ENCODE results near the gene RGL1.

RGL1 gene

DNA sequence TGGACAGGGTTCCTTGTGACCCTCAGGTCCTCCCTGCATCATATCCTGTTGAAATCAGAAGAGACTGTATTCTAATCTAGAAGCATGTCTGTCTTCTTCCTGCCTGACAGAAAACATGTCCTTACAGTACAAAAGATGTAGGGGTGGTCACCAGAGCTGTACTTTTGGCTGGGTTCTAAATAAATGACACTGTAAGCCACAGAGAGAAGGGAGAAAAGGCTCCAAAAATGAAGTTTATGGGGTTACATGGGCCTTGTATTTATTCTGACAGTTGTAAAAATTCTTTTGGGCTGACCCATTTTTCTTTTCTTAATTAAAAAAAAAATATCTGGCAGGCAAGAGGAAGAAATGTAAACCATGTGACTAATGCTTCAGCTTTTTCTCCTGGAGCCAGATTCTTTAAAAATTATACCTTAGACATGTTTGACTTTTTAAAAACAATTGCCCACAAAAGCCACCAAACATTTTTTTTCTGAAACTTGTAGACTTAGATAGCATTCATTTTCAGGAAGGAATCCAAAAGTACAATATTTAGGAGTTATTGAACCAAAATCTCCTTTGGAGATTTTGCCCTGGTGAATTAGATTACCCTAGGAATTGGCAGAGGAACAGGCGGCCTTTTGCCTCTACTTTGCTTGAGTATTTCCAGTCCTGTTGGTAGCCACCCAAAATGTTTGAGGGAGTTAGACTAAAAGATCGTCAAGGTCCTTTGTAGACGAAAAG, 17.1 kb downstream of the RGL1 start:
- DNase-seq (ENCODE audit: low spot score): no peak

DNA sequence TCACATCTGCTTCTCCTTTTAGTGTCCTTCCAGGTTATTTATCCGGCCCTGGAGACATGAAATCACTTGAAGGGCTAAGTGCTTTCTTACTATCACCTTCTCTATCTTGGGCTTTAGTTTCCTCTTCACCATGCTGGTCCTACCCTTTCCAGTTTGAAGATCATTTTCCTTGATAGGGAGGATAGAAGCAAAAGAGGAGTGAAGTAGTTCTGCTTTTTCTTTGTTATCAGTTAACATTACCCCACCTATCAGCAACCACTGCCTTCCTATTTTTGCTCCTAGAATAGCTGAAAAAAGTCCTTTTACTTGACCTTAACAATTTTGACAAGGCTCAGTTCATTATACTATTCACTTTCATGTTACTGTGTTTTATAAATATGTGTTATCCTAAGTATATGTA, 19.4 kb downstream of the RGL1 start:
- no peak for DNase-seq (ENCODE audit: low spot score)

DNA sequence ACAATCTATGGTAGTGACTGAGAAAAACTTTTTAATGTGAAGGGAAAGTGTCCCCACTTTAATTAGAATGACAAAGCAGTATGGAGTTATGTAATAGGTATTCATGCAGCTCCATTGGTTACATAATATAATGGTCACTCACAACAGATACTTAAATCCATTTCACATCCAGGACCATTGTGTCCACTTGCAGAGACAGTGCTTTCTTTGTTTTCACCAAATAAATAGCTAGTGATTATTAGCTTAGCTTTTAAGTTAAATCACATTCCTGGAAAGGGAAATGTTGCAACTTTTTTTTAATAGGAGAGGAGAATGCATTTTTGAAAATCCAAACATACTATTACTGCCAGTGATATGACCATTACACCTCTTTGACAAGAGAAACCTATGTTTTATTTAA, 22.9 kb downstream of the RGL1 start:
- DNase-seq (ENCODE audit: low spot score): no peak

DNA sequence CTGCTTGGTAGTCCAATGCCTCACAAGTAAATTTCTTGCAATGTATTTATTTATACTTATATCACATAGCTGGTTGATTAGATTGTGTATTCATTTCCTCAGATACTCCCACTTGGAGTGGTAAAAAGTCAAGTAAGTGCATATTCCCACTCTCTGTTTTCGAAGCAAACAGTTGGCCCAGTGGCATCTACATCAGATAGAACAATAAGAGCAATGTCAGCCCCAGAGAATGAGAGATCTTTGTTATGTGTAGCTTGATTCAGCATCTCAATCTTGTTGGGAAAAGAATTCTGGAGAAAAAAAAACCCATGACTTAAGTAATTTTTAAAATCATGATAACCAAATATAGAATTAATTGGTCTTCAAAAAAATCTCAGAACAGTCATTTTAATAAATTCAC, 25.5 kb downstream of the RGL1 start:
- DNase-seq (ENCODE audit: low spot score): no peak

DNA sequence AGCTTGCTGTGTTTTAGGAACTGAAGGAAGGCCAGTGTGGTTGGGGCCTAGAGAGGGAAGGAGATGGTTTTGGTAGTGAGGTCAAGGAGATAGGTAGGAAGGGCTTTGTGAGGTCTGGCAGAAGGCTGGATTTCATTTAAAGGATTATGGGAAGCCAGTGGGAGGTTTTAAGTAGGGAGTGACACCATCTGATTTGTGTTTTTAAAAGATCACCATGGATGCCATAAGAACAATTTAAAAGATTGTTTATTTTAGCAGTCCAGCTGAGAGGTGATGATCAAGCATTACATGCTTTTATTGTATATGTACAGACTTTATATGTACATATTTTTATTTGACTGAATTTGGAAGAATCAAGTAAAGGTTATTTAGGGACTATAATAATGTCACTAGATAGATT, 26.4 kb downstream of the RGL1 start:
- no peak for DNase-seq (ENCODE audit: low spot score)

DNA sequence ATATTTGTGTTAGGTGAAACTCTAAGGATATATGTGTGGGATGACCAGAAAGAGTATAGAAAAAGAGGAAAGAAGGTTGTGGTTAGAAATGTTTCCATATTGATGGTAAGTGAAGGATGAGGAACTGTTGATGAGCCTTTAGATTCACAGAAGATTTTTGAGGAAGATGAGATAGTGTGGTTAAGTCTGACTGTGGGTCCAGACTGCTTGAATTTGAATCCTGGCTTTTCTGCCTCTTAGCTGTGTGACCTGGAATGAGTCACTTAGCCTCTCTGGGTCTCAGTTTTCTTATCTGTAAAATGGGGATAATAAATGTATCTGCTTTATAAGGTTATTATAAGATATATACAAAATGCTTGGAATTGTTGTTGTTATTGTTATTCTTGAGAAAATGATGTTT, 27.5 kb downstream of the RGL1 start:
- DNase-seq (ENCODE audit: low spot score): no peak

DNA sequence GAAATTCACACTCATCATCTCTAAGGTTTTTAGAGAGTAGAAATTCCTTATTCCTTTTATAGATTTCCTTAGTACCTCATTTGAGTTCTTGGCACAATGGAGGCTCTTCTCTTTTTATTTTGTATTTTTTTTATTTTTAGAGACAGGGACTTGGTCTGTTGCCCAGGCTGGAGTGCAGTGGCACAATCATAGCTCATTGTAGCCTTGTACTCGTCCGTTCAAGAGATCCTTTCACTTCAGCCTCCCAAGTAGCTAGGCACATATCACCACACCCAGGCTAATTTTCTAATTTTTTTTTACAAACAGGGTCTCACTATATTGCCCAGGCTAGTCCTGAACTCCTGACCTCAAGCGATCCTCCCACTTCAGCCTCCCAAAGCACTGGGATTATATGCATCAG, 29.6 kb downstream of the RGL1 start:
- DNase-seq (ENCODE audit: low spot score): no peak

DNA sequence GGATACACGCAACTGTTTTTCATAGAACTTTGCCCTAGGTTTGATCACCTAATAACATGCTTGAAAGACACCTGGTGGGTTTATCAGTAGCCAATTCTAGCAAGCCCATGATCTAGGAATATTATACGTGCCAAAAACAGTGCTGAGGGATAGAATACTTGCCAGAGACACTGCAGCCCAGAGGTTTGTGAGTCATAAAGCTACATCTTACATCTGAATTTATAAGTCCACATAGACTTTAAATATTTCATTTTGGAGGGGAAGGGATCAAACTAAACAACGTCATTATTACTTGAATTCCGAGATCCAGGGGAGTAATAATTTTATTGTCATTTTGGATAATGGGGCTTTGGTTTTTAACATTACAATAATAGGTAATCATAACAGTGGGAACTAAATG, 31.7 kb downstream of the RGL1 start:
- DNase-seq (ENCODE audit: low spot score): no peak

DNA sequence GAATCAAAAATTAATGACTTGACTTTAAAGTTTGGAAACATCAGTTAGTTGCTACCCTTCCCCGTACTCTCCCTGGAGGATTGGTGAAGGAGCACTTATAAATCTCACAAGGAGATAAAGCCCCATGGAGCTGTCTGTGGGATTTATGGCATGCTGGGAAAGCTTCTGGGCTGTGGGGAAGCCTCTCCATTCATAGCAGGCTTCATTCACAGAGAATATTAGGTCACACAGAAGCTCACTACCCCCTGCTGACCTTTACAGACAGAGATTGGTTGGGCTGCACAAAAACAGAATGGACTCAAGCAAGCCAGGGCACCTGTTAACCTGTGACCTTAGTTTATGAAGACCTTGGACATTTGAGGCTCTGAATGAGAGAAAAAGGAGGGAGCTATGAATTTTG, 32.1 kb downstream of the RGL1 start:
- no peak for DNase-seq (ENCODE audit: low spot score)

DNA sequence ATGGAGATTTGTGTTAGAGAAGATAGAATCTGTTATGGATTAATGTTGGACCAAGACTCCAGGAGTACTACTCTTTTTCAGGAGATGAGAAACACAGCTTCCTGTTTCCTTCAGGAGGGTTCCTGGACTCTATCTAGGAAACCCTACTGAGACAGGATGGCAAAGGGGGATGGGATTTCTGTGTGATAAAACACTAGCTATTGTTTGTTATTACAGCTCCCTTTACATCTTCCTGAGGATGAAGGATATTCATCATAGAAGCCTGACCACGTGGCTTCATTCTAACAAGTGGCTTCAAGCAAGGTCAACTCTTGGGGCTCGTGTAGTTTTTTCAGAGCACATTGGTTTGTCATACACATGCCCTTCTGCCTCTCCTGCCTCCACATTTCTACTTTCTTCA, 33.3 kb downstream of the RGL1 start:
- no peak for DNase-seq (ENCODE audit: low spot score)

DNA sequence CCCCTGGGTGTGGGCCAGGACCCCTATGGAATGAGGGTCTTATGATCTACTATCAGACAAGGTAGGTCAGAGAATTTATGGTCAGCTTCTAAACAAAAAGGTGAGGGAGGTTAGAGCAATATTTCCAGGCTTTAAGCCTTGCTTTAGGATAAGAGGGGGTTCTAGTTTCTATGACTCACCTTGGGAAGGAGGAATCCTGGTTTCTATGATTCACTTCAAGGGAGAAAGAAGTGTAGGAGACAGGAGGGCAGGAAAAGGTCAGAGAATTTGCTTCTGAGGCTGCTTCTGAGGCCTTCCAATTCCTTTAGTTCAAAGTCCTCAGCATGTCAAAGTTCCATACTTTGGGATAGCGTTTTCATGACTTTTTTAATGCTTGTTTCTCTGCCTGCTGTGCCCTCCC, 35.2 kb downstream of the RGL1 start:
- no peak for DNase-seq (ENCODE audit: low spot score)

DNA sequence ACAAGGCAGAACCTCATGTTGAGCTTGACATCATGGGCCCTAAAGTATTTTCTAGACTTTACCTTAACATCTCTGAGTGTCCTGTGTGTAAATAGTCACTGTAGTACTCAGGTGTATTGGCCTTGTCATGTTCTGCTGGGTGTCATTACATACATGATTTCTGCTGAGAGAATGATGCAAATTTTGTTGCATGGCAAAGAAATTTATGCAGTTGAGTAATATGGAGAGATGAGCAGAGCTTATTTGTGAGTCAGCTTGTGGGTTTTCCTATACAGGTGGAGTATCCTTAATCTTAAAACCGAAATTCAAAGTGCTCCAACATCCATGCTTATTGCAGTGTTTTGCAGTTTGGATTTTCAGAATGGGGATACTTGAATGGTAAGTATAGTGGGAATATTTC, 36.6 kb downstream of the RGL1 start:
- no peak for DNase-seq (ENCODE audit: low spot score)

DNA sequence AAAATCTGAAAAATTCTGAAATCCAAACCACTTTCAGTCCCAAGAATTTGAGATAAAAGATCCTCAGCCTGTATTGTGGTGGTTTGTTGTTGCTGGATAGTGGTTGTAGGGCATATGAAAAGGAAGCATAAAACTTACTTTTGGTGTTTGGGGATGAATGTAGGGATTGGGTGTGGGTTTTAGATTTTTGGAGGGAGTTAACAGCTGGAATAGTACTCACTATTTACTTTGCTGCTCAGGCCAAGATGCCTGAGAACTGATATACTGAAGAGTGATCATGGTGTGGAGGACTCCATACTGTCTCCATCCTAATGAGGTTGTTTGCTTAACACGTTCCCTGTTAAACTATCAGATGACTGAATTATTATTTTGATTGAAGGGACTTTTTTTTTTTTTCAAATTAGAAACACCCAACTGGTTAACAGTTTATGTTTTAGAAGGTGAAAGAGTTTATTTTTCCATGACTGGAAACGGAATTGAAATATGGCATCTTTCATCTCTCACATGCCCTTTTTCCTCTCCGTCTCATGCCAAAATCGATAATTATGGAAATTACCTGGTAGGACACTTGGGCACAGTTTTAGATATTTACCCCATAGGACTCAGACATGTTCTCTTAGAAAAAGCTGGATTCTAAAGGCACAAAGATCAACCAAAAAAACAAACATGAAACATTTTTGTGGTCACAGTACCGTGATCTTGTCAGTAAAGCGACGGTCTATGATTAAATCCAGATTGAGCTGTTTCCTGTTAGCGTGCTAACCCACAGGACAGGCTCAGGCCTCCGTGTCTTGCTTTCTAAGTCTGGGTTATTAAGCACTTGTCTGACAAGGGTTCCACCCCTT, 37.3 kb downstream of the RGL1 start:
- peak; percentile 7 for DNase-seq (ENCODE audit: low spot score)

DNA sequence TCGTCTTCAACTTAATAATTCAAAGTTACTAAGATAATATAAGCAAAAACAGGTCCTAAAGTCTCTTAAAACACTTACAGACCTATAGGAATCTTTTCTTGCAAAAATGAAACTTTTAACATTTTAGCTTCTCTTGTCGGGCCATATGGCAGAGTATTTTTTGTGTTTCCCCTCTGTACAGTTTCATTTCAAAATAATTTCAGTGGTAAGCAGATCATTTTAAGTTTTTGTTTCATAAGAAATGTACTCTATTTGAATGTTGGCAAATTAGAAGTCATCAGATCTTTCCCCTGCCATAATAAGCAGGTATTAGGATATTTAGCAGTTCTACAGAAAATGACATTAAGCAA, 37.9 kb downstream of the RGL1 start:
- no peak for DNase-seq (ENCODE audit: low spot score)

DNA sequence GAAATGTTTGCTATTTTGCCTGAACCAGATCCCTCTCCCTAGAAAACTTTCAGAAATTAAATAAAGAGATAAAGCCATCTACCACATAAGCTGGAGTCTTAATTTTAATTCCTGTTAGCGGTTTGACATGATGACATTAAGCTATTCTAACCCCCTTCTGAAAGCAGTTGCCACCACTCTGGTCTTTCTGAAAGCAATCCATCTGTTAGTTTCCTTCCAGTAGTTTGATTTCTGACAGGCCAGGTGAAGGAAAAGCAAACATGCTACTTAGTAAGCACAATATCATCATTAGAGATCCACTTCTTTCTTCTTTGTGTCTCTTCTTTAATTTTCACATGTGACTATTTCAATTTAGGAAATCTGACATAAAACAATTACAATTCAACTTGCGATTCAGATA, 39.9 kb downstream of the RGL1 start:
- no peak for DNase-seq (ENCODE audit: low spot score)

DNA sequence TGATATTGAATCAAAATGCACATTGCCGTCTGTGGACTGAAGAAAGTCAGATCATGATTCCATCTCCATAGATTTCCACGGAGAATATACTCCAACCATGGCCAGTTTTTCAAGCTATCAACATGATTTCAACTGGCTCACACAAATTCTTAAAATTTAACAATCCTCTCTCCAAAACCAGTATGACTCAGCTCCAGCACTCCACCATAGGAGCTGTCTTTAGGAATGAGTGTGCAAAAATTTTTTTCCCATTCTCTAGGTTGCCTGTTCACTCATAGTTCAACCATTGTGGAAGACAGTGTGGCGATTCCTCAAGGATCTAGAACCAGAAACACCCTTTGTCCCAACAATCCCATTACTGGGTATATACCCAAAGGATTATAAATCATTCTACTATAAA, 40.8 kb downstream of the RGL1 start:
- DNase-seq (ENCODE audit: low spot score): no peak

DNA sequence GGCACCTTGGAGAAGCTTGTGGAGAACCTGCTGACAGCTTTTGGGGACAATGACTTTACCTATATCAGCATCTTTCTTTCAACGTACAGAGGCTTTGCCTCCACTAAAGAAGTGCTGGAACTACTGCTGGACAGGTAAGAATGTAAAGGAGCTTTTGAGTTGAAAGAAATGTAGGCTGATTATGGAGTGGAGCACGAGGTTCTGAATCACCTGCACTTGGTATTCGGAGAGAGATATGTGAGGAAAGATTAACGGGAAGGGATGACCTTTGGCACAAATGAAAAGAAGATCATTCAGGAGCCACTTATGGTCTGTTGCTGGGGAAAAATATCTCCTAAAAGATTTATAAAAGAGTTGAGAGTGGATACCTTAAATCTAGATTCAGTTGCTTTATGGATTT, 42.7 kb downstream of the RGL1 start:
- no peak for DNase-seq (ENCODE audit: low spot score)

DNA sequence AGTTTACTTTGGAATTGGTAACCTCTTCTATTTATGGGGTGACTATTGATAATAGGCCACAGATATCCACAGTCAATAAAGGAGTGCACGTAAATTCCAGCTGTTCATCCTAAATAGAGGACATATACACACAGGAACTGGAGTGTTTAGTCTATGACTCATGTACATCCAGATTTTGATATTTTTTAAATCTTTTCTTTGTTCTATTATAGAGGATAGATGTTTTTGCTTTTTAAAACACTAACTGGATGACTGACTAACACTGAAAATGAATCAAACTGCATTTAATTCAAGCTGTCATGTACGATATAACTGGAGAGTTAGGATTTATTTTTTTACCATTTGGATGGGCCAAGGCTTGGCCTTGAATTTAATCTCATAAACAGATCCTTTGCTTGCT, 45.9 kb downstream of the RGL1 start:
- DNase-seq (ENCODE audit: low spot score): no peak

DNA sequence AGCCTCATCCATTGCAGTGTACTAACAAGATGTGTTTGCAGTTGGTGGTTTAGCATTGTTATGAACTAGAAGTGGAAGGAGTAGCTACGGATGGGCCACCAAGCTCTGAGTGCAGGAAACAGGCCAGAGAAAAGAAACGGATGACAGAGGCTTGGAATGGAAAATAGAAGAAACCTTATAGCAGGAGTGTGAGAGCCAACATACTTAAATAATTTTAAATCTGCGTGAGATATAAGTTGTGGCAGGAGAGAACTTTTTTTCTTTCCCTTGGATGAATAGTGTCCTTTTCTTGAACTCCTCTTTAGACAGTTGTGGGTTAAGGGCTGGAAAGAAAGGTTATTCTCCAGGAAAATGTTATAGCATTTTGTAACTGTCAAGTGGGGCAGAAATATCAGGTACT, 54.2 kb downstream of the RGL1 start:
- no peak for DNase-seq (ENCODE audit: low spot score)

DNA sequence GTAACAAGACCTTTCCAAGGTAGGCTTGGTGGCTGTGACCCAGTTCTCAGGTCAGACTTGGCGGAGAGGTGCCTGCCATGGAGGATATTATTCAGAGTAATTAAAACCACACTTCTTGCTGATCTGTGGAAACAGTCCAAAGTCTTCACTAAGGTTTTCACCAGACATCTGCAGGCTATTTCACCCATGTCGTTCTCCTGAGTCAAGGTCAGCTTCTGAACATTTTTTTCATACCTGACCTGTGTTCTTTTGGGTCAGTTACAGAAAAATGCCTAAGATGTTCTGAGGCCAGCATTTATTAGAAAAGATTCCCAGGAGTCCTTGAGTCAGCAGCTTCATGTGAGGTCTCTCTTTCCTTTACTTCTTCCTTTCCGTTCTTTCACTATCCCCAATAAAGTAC, 54.9 kb downstream of the RGL1 start:
- DNase-seq (ENCODE audit: low spot score): no peak

DNA sequence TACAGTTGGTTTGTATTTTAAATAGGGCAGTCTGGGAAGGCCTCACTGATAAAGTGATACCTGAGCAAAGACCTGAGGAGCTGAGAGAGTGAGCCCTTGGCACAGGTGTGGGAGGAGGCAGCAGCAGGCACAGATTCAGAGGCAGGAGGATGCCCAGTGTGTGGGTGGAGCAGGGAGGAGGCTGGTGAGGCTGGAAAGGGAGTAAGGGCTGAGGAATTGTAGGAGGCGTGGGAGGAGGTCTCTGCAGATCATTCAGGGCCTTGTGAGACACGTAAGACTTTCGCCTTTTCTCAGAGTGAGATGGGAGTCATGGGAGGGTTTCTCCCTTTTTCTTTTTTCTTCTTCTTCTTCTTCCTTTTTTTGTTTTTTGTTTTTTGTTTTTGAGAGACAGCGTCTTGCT, 58.0 kb downstream of the RGL1 start:
- DNase-seq (ENCODE audit: low spot score): no peak

DNA sequence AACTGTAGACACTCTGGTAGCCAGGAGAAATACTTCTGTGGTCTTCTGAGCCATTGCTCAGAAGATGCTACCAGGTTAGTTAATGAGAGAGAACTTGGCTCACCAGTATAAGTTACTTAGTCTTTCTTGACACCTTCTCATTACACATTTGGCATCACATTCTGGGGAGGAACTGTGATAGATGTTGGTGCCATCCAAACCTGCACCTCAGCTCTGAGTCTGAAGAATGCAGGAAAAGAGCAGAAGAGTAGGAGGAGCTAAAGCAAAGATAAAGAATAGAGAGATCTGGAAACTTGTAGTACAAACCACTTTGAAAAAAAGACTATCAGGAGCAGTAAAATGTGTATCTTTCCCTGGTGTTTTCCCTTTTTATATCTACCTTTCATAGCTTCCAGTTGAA, 58.9 kb downstream of the RGL1 start:
- DNase-seq (ENCODE audit: low spot score): no peak

DNA sequence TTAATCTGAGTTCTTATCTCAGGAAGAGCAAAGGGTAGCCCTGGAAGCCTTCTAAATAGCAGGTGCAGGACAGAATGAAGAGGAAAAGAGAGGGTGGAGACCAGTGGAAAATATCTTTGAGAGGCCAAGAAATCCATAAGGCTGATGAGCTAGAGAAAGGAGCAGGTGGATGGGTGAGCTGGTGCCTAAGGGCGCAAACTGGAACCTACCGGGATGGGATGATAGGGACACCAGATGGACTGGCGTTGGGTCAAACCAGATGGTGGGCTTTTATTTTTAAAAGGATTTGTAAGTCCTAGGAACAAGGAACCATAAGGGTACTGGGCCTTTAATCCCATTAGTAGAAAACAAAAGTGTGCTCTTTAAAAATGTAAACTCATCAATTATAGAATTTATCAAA, 59.7 kb downstream of the RGL1 start:
- DNase-seq (ENCODE audit: low spot score): no peak

DNA sequence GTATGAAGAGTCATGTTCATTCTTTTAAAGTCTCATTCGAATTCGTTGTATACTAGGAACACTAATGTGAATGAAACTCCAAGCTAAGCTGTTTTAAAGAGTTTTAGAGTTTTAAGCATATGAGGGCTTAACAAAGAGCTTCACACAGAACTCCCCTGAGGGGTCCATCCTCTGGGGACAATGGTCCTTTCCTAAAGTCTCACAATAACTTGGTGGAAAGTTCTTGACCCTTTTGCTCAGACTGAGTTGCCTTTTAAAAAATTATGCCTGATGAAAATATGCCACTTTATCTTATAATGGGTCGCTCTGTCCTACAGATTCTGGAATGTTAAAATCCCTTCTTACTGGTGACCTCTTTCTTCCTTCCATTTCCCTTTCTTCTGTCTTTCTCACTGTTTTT, 64.3 kb downstream of the RGL1 start:
- DNase-seq (ENCODE audit: low spot score): no peak
